ENCODE data around the gene AIFM2.
"Not testable (repeated sequence)": the region's sequence is repeated elsewhere in the genome, so short reads cannot be mapped to it uniquely, and the experiment has no call there.

The AIFM2 gene

DNA sequence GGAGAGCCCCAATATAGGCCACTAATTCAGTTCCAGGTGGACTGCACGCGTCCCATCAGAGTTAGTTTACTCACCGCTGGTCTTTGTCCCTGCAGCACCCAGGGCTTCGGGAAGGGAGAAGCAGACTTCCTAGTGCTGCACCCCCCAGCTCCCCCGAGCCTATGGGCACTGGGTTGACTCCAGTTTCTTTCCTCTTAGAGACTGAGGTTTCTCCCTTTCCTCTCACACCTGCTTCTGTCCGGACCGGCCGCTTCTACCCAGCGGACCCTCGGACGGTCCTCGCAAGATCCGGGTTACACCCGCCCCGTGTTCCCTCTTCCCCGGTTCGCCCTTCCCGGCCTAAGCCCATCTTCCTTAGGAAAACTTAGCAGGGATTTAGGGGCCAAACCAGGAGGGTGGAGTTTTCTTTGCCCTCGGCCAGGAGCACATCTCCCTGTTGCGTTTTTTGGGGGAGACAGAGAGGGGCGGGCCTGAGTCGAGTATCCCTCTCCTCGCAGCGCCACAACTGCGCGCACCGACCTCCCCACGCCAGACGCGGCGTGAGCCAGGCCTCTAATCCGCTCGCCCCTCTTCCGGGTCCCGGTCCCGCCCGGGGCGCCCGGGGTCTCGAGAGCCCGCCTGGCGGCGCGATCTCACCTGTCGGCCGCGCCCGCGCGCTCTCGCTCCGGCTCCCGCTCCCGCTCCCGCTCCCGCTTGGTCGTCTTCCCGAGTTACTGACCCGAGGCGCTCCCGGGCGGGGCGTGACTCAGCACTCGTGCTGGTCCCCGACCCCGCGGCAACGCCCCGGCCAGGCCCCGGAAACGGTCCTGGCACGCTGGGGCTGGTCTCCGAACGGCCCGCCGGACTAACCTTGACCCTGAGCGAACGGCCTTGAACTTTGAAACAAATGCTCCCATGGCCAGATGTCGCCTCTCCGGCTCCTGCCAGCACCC, at the start of gene AIFM2:
TSS of gene AIFM2 (minus strand) at position 728 of the 932 bp plus-strand sequence. CDS start 8,741 bp downstream, outside the sequence.
- peak; percentile 63 for DNase-seq (ENCODE audit: low read depth)
- TF ChIP-seq, protein P1, sequence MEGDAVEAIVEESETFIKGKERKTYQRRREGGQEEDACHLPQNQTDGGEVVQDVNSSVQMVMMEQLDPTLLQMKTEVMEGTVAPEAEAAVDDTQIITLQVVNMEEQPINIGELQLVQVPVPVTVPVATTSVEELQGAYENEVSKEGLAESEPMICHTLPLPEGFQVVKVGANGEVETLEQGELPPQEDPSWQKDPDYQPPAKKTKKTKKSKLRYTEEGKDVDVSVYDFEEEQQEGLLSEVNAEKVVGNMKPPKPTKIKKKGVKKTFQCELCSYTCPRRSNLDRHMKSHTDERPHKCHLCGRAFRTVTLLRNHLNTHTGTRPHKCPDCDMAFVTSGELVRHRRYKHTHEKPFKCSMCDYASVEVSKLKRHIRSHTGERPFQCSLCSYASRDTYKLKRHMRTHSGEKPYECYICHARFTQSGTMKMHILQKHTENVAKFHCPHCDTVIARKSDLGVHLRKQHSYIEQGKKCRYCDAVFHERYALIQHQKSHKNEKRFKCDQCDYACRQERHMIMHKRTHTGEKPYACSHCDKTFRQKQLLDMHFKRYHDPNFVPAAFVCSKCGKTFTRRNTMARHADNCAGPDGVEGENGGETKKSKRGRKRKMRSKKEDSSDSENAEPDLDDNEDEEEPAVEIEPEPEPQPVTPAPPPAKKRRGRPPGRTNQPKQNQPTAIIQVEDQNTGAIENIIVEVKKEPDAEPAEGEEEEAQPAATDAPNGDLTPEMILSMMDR (conservative IDR thresholded peaks at IDR 0.05; ENCODE audit: control insufficient read depth, insufficient read depth, low read depth, low read length), result no peak
- H3K4me3 ChIP-seq (ENCODE audit: control insufficient read depth, low read depth, low read length), result peak within 1 kb of the TSS; percentile 71

DNA sequence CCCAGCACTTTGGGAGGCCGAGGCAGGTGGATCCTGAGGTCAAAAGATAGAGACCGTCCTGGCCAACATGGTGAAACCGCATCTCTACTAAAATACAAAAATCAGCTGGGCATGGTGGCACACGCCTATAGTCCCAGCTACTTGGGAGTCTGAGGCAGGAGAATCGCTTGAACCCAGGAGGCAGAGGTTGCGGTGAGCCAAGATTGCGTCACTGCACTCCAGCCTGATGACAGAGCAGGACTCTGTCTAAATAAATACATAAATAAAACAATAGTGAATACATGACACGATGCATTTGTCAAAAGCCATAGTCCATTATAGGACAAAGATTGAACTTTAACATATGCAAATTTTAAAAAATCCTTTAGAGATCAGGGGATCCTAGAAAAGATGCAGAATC, 46.6 kb upstream of the AIFM2 start:
- DNase-seq (ENCODE audit: low read depth); H3K4me3 ChIP-seq (ENCODE audit: control insufficient read depth, low read depth, low read length): not testable (repeated sequence)

DNA sequence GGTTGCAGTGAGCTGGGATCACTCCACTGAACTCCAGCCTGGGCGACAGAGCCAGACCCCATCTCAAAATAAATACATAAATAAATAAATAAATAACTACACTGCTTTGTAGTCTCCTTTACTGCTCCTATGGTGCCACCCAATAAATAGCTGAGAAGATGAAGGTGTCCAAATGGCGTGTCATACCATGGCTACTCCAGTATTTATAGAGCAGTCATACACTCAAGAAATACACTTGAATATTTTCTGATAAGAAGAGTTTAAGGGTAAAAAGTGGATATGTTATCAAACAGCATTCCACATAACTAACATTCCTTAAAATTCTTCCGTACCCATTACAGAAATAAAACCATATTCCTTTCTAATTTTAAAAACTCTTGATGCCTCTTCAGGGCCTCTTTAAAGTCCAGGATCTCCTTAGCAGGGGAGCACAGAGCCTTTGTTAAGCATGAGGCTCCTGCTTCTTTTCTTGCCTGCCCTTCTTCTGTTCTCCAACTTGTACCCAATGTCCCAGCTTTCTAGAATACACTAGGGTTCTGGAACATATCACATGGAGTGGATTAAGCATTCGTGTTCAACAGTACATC, 45.6 kb upstream of the AIFM2 start:
- H3K4me3 ChIP-seq (ENCODE audit: control insufficient read depth, low read depth, low read length), result no peak overlapping the region
- TF ChIP-seq, protein P1 (conservative IDR thresholded peaks at IDR 0.05; ENCODE audit: control insufficient read depth, insufficient read depth, low read depth, low read length), result no peak
- DNase-seq (ENCODE audit: low read depth), result no peak

DNA sequence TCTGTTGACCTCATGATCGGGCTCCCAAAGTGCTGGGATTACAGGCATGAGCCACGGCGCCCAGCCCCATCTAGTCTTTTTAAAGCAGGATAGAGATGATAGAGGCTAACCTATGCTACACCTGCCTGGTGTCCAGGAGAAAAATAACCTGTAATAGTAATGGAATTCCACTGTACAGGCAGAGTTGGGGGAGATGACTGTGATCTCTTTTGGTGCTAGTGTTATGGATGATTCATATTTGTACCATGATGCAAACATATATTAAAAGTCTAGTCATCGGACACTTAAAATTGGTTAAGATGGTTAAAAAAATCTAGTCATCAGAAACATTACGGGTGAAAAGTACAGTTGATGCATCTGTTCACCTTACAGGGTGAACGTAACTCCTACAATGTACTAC, 43.8 kb upstream of the AIFM2 start:
- no peak for DNase-seq (ENCODE audit: low read depth)
- TF ChIP-seq, protein P1 (conservative IDR thresholded peaks at IDR 0.05; ENCODE audit: control insufficient read depth, insufficient read depth, low read depth, low read length), result no peak
- H3K4me3 ChIP-seq (ENCODE audit: control insufficient read depth, low read depth, low read length), result no peak overlapping the region

DNA sequence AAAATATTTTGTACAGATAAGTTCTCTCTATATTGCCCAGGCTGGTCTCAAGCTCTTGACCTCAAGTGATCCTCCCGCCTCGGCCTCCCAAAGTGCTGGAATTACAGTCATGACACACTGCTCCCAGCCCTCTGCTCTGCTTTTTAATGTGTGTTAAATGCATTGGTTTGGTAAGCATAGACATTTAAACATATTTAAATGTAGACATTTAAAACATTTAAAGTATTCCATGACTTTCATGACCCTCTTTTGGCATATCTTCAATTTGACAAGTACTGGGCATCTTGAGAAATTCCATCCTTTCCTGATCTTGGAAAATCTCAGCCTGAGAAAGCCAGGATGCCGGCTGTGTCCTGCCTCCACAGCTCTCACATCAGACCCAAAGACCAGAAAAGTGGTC, 42.9 kb upstream of the AIFM2 start:
- no peak for DNase-seq (ENCODE audit: low read depth)
- TF ChIP-seq, protein P1 (conservative IDR thresholded peaks at IDR 0.05; ENCODE audit: control insufficient read depth, insufficient read depth, low read depth, low read length), result no peak
- H3K4me3 ChIP-seq (ENCODE audit: control insufficient read depth, low read depth, low read length), result no peak overlapping the region

DNA sequence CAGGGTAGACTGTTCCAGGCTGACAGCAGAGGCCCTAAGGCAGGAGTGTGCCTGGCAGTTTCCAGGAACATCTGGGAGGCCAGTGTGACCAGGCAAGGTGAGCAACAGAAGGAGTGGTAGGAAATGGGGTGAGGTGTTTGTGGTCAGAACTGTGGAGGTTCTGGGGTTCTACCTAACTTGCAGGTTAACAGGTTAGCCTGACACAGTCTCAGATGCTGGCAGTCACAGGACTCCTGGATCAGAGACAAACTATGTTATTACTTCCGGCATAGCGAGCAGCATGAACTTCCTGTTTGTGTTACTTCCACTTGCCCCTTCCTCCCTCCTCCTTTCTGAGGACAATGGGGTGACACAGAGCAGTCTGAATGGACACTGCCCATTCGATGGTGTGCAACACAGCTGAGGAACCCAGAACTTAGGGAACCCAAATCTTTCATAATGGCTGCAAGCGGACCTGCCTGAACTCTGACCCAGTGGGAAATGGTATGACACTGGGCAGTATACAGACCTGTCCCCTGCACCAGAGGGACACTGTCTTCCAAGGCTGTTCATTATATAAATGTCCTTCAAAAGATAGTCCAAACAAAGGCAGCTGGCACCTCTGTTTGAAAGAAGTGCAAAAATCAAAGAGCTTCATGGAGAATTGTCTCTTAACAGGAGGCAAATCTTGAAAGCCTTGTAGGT, 41.6 kb upstream of the AIFM2 start:
- TF ChIP-seq, protein P1 (conservative IDR thresholded peaks at IDR 0.05; ENCODE audit: control insufficient read depth, insufficient read depth, low read depth, low read length), result no peak
- no peak for DNase-seq (ENCODE audit: low read depth)
- no peak overlapping the region for H3K4me3 ChIP-seq (ENCODE audit: control insufficient read depth, low read depth, low read length)

All from fibroblast of mammary gland (primary cell).